ENCODE results near the gene ROR2. TPM values are rescaled to one million over a fixed set of nuclear protein-coding genes. Genes with fewer than 3 reads are reported as not detected.
"Not testable (repeated sequence)": the region's sequence is repeated elsewhere in the genome, so short reads cannot be mapped to it uniquely, and the experiment has no call there.

Gene ROR2
- total RNA-seq, 3 donors from 2014 or later: 3.9 to 56.0 (median 6.5) TPM

DNA sequence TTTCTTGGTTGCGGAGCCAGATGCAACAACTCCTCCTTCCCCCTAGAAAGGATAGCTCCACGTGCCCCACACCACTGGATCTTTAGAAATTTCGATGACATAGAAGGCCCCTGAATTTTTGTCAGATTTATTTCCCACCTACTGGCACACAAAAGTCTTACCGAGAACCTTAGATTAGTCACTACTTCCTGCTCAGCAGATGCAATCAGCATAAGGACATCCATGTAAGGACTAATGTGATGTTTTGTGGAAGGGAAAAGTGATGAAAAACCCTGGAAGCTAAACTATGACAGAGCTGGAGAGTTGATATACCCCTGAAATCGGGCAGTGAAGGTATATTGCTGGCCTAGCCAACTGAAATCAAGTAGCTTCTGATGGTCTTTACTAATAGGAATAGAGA is 400.9 kb downstream of the ROR2 start:
- Histone ChIP-seq H3K36me3 (ENCODE audit: low read depth) (no peaks in the 10 kb centered on the region), H3K4me1 (ENCODE audit: low read depth) (no peaks in the 10 kb centered on the region), H3K9me3 (no peaks in the 10 kb centered on the region), H3K4me3 (no peak overlapping the region)
- intact Hi-C loops (cut with DNase I, micrococcal nuclease): no loop called here
- no peak for TF ChIP-seq CTCF (IDR thresholded peaks at IDR 0.05)
- no peak for DNase-seq
- no peak for ATAC-seq

- intact Hi-C loops (cut with DNase I, micrococcal nuclease): no loop called here
- ATAC-seq: no peak
These were observed 402.9 kb downstream of the ROR2 start for GRCh38 chr9:91547081-91547480.

DNA sequence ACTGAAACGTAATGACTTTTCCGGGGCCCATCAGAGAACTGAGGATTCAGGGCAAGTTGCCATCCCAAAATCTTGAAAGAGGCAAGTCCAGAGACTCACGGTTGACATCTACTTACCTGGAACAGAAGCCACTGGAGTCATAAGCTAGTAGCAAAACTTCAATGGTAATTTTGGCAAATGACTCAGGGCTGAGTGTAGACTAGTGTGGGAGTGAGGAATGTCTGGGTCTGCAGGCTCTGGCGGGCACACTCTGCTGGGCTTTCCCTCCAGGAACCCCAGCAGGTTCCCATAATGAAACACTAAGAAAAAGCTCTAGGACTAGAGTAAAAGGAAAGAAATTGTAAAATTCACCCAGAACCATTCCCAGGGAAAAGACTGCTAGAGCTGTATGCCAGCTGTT is 403.5 kb downstream of the ROR2 start:
- no peak for TF ChIP-seq CTCF (IDR thresholded peaks at IDR 0.05)
- no peak for ATAC-seq
- intact Hi-C loops (cut with DNase I, micrococcal nuclease): no loop called here
- DNase-seq: no peak
- H3K9me3 ChIP-seq: no peaks in the 10 kb centered on the region
- H3K4me1 ChIP-seq (ENCODE audit: low read depth): no peaks in the 10 kb centered on the region
- H3K4me3 ChIP-seq: no peak overlapping the region
- no peaks in the 10 kb centered on the region for H3K36me3 ChIP-seq (ENCODE audit: low read depth)

More at GRCh38 chr9:91547081-91547480, 402.9 kb downstream of the ROR2 start:
- no peaks in the 10 kb centered on the region for H3K9me3 ChIP-seq
- H3K4me1 ChIP-seq (ENCODE audit: low read depth): no peaks in the 10 kb centered on the region
- TF ChIP-seq CTCF (IDR thresholded peaks at IDR 0.05): no peak
- H3K4me3 ChIP-seq: no peak overlapping the region
- no peaks in the 10 kb centered on the region for H3K36me3 ChIP-seq (ENCODE audit: low read depth)
- no peak for DNase-seq

GRCh38 chr9:91541734-91542133 is 408.3 kb downstream of the ROR2 start:
- no peak for DNase-seq
- Histone ChIP-seq H3K9me3 (no peaks in the 10 kb centered on the region), H3K4me3 (no peak overlapping the region), H3K36me3 (ENCODE audit: low read depth) (no peaks in the 10 kb centered on the region), H3K4me1 (ENCODE audit: low read depth) (peaks cover 6% of the 10 kb centered on the region)
- no peak for ATAC-seq
- no peak for TF ChIP-seq CTCF (IDR thresholded peaks at IDR 0.05)
- intact Hi-C loops (cut with DNase I, micrococcal nuclease): no loop called here

DNA sequence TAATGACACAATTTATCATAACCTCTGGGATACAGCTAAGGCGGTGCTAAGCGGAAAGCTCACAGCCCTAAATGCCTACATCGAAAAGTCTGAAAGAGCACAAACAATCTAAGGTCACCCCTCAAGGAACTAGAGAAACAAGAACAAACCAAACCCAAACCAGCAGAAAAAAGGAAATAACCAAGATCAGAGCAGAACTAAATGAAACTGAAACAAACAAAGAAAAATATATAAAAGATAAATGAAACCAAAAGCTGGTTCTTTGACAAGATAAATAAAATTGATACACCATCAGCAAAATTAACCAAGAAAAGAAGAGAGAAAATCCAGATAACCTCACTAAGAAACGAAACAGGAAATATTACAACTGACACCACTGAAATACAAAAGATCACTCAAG is 409.5 kb downstream of the ROR2 start:
- ATAC-seq; H3K36me3 ChIP-seq (ENCODE audit: low read depth); H3K9me3 ChIP-seq; DNase-seq; intact Hi-C loops (cut with DNase I, micrococcal nuclease); H3K4me3 ChIP-seq: not testable (repeated sequence)
- peaks cover 11% of the 10 kb centered on the region for H3K4me1 ChIP-seq (ENCODE audit: low read depth)

- Histone ChIP-seq H3K36me3 (ENCODE audit: low read depth) (no peaks in the 10 kb centered on the region), H3K4me3 (no peak overlapping the region), H3K9me3 (no peaks in the 10 kb centered on the region), H3K4me1 (ENCODE audit: low read depth) (peaks cover 11% of the 10 kb centered on the region)
- DNase-seq: peak; percentile 56 to 78 (median 67)
- intact Hi-C loops (cut with DNase I, micrococcal nuclease): no loop called here
- no peak for TF ChIP-seq CTCF (IDR thresholded peaks at IDR 0.05)
- peak; percentile 100 for ATAC-seq
These were observed 413.8 kb downstream of the ROR2 start for GRCh38 chr9:91536211-91536691.

Measured in mucosa of descending colon (tissue), 3 donors.